NOMO-1 treated with dmso at 0.1 percent for 144 hours (cell line): ENCODE data around the gene ZNF616.

Experiments used
- DNase-seq: peaks from one replicate; lab custom pipeline; 2025; ENCODE audit not compliant: unreplicated experiment; lab: John Stamatoyannopoulos, UW

Gene ZNF616

DNA sequence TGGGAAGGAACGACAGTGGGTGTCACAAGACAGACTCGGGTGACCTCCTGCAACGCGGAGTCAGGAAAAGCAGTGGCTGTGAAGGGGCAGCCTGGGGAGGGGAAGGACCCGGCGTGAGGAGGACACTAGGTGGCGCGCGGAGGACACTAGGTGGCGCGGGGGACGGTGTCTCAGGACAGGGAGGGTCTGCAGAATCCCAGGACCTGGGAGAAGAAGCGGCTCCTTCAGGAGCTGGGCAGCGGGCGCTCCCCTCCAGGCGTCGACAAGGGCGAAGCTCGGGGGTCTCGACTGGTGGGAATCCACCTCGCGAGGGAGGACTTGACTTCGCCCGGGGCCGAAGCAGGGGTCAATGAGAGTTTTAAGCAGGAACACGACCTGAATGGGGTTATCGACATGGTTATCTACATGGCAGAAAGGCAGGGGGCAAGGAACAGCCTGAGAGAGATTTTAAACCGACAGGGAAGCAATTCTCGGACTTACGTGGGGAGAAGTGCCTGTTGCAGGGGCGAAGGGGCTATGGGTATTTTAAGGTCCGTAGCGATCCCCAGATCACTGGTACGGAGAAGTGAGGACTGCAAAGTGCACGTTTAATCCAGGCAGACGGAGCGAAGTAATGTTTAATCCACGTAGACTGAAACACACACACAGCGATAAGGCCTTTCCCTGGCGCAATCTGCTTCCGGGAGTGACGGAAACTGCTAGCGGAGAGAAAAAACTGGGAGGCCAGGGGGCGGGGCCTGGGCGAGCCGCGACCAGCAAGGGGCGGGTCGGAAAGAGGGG is at the start of gene ZNF616:
Gene ZNF616, minus strand, starts transcription at position 687 of the 780 bp plus-strand sequence. CDS start 9,426 bp downstream, outside the sequence.
- DNase-seq: peak; percentile 95

DNA sequence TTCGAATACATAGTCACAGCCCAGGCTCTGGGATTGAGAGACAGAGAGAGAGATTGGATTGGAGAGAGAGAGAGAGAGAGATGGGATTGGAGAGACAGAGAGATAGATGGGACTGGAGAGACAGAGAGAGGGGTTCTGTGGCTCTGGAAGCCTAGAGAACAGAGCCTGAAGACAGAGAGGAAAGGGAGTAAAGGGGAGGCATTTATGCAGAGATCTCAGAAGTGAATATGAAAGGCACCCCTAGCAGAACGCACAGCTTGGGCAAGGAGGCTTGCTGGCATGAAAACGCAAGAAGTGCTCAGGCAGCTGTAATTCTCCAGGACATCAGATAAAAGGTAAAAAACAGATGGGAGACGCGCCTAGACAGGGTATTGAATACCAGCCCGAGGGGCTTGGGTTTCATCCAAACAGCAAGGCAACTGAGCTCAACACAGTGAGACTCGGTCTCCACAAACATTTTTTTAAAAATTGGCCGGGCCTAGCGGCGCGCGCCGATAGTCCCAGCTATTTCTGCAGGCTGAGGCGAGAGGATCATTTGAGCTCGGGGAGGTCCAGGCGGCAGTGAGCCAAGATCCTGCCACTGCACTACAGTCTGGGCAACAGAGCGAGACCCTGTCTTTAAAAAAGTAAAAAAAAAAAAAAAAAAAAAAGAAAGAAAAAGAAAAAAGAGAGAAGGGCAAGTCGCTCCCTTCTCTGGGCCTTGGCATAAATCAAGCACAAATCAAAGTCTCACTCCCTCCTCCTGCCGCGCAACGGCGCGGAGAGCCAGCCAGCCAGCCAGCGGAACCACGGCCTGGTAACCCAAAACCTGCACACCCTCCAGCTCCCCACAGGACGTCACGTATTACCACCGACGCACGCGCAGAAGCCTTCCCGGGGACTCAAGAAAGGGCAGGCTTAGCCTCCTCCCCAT is 49.3 kb upstream of the ZNF616 start:
- no peak for DNase-seq

DNA sequence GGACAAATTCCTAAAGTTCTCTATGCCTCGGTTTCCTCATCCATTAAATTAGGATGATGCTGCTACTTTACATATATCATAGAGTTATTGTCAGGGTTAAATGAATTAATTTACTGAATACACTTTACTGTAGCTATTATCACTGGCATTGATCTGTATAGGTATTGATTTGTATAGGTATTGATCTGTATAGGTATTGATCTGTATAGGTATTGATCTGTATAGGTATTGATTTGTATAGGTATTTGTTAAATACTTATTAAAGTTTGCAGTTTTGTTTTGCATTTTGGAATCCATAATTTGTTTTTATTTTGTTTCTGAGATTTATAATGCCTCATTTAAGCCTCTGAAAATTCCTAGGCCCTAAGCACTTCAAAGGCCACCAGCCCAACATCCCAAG is 47.7 kb upstream of the ZNF616 start:
- DNase-seq: no peak

DNA sequence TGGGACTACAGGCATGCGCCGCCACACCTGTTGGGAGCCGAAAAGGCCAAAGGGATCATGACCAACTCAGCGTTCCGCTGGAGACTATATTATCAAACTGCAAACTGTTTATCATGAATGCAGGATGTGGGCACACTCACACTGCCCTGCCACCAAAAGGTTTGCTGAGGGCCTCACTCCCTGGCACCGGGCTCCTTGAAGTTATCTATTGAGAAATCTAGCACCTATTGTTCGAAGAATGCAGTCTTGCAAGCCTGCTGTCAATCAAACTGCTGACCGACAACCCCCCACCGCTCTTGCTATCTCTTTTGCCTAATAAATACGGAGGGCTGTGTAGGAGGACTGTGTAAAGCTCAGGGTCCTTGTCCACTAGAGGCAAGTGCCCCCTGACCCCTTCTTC is 36.8 kb upstream of the ZNF616 start:
- DNase-seq: no peak

DNA sequence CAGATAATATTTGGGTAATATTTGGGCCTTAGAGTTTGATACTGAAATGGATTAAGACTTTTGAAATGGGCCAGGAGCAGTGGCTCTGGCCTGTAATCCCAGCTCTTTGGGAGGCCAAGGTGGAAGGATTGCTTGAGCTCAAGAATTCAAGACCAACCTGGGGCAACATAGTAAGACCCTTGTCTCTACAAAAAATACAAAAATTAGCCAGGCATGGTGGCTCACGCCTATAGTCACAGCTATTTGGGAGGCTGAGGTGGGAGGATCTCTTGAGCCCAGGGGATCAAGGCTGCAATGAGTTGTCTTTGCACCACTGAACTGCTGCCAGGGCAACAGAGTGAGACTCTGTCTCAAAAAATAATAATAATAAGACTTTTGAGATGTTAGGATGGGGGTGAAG is 32.6 kb upstream of the ZNF616 start:
- no peak for DNase-seq

- peak; percentile 70 for DNase-seq
These were observed 31.8 kb upstream of the ZNF616 start, which contains the start of gene ZNF836 for GRCh38 chr19:52171321-52172169. TSS of gene ZNF836 (minus strand) at chr19:52171621. CDS start at chr19:52168072, 3,549 bp downstream.

DNA sequence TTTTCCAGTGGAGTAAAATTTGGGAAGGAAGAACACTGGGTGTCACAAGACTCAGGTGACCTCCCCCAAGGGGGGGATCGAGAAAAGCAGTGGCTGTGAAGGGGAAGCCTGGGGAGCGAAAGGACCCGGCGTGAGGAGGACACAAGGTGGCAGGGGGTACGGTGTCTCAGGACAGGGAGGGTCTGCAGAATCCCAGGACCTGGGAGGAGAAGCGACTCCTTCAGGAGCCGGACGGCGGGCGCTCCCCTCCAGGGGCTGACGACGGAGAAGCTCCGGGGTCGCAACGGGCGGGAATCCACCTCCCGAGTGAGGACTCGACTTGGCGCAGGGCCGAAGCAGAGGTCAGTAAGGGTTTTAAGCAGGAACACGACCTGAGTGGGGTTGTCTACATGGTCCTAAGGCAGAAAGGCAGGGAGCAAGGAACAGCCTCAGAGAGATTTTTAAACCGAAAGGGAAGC is 31.2 kb upstream of the ZNF616 start:
- no peak for DNase-seq

DNA sequence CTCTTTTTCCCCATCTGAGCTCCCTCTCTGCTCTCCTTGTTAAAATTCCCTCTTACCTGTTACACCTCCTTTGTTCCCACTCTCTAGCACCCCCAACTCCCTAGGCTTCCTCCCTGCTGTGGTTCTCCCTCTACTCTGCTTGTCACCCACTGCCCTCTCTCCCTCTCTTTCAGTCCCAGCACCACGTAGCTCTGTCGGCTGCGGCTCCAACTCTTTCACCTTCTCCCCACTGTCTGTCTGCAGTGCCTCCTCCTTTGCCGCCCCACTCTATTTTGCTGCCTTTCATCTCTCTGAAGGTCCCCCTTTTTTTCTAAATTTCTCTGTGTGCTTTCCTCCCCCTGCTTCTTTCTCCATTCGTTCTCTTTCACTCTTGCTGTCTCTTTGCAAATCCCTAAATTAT is 30.6 kb upstream of the ZNF616 start:
- DNase-seq: no peak

GRCh38 chr19:52155596-52156359 is 16.0 kb upstream of the ZNF616 start:
- DNase-seq: no peak

DNA sequence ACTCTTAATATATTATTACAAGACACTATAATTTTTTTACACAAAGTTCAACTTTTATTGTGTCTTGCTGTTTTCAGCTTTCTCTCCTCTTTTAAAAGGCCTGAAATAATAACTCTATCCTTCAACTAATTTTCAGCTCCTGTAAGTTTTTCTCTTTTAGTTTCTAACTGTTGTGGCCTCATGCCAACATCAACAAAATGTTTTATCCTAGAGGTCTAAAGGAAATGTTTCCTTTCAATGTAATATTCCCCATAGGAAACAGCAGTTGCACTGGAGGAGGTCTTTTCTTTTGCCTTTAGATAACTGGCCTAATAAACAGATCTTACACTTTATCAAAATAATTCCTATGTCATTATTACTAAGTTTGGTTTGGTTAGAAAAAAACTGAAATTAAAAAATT is 8.5 kb upstream of the ZNF616 start:
- DNase-seq: no peak

DNA sequence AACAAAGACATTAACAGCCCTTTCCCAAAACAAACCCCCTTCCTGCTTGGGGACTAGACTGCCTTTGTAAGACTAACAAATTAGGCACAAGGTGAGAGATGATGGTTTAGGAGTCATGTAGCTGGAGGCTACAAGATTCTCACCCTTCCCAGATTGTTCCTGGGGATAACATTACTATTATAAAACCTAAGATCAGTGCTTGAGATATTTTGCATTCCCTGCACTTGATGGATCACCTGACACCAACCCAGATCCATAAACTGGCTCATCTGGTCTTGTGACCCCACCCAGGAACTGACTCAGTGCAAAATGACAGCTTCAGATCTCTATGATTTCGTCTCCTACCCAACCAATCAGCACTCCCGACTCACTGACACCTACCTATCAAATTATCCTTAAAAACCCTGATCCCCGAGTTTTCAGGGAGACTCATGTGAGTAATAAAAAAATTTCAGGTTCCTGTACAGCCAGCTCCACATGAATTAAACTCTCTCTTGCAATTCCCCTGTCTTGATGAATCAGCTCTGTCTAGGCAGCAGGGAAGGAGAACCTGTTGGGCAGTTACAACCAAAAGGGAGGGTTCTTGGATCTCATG is 2.4 kb upstream of the ZNF616 start:
- DNase-seq: no peak

DNA sequence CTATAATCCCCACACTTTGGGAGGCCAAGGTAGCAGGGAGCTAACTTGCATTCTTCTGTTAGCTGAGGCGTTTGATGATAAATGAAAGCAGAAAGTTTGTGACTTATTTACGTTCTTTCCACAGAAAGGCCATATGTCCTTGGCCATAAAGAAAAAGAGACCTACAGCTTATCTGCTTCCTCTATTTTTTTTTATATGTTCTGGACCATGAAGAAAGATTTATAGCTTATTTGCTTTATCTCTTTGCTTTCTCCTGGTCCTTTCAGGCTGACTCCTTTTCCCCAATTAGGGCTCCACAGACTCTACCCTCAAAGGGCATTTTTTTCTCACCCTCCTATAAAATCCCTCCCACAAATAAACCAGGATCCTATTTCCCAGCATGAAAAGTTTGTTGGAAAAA is 1.5 kb upstream of the ZNF616 start:
- DNase-seq: no peak

DNA sequence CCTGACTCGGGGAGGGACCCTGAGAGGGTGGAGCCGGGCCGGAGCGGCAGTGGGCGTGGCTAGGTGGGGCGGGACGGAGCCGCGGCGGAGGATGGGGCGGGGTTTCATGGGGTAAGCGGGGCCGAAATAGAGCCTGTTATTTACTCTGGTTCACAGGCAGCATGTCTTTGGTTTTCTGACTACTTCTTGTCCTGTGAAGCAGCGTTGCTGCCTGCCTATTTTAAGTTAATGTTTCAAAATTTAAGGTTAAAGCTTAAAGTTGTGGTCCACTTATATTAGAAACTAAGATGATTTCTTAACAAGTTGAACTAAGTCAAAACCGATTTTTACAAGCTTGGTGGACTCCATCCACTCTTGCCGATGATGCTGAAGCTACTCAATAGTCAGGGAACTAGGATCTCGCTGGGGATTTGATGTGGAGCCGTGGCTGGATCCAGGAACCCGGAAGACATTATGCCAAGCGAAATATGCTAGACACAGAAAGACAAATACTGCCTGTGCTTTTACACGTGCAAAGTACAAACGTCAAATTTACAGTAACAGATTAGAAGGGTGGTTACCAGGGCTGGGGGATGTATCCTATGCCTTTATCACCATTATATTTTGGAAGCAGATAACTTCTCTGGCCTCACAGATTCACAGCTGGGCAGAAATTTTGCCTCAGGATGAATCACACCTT is 433 bp upstream of the ZNF616 start:
- no peak for DNase-seq

- DNase-seq: no peak
These were observed 821 bp downstream of the ZNF616 start for GRCh38 chr19:52138983-52139251.

DNA sequence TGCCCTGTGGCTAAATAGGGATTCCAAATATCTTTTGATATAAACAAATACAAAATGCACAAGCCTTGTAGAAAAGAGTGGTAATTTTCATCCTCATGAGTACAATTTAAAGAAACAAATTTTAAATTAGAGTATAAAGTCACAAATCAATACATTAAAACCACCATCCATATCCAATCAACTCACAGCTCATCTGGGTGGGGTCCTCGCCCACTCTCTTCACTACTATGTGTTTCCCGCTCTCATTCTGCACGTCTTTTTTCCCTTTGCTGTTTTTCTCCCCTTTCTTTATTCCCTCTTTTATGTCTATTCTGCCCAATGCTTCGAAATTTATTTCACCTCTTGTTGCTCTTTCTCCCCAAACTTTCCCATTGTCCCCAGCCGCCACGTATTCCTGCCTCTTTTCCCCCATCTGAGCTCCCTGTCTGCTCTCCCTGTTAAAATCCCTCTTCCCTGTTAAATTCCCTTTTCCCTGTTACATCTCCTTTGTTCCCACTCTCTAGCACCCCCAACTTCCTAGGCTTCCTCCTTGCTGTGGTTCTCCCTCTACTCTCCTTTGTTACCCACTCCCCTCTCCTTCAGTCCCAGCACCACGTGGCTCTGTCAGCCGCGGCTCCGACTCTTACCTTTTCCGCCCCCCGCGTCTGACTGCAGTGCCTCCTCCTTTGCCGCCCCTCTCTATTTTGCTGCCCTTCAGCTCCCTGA is 1.3 kb downstream of the ZNF616 start:
- peak; percentile 19 for DNase-seq

- DNase-seq: no peak
These were observed 19.5 kb downstream of the ZNF616 start for GRCh38 chr19:52120286-52120685.

DNA sequence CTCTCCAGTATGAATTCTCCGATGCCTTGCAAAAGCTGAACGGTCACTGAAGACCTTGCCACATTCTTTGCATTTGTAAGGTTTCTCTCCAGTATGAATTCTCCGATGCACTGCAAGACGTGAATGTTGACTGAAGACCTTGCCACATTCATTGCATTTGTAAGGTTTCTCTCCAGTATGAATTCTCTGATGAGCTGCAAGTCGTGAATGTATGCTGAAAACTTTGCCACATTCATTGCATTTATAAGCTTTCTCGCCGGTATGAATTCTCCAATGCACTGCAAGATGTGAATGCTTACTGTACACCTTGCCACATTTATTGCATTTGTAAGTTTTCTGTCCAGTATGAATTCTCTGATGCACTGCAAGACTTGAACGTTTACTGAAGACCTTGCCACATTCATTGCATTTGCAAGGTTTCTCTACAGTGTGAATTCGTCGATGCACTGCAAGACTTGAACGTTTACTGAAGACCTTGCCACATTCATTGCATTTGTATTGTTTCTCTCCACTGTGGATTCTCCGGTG is 24.1 kb downstream of the ZNF616 start:
- DNase-seq: no peak

DNA sequence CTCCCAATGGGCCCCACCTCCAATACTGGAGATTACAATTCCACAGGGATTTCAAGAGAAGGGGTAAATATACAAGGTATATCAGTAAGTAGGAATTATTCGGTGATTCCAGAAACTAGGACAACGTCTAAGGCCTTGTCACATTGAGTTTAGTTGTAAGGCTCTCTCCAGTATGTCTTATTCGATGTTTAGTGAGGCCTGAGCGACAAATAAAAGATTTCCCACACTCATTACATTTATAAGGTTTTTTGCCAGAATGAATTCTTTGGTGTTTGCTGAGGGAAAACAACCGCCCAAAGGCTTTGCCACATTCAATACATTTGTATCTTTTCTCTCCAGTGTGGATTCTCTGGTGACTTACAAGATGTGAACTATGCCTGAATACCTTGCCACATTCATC is 25.0 kb downstream of the ZNF616 start:
- no peak for DNase-seq

DNA sequence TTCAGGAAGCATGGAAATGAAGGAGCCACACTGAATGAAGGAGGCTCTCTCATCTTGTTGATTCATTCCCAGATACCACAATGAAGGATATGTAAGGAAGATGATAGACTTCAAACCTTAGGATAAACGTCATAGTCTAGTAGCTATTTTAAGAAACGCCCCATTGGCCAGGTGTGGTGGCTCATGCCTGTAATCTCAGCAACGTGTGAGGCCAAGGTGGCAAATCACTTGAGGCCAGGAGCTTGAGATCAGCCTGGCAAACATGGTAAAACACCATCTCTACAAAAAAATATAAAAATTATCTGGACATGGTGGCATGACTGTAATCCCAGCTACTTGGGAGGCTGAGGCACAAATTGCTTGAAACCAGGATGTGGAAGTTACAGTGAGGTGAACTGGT is 27.1 kb downstream of the ZNF616 start:
- no peak for DNase-seq
